DLD1 (cell line): Measurements from ENCODE around the gene SLC9A3.

Source experiments
- in situ Hi-C: cut with HindIII; loops from 2 replicates; pipeline ENCODE4 v1.10.0; 2017; ENCODE audit warnings: low sequenced_read_pairs

Gene SLC9A3

DNA sequence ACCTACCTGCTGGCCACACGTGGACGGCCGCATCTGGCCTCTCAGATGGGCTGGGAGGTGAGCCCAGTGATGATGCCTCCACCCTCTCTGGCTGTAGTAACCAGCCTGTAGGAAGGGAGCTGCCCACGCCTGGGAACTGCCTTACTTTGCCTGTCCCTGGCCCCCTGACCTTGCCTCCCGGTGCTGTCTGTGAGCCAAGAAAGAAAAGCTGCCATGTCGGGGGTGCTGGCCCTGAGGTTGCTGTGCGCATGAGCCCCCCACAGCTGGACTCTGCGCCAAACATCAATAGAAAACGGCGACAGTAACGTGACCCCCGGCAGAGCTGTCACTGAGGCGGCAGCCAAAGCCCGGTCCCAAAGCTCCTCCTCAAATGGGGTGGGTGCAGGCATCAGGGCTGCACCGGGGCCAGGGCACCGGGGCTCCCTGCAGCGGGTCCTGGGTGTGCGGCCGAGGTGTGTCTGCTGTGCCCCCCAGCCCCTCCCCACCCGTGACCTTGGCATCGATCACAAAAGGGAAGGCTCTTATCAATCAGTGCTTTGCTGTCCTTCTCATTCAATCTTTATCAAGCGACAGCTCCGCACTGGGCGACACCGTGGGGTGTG lies 15.3 kb upstream of the SLC9A3 start:
- in situ Hi-C loops: no loop called here

GRCh38 chr5:538801-539468 lies 14.7 kb upstream of the SLC9A3 start:
- in situ Hi-C loops: no loop called here

- in situ Hi-C loops: no loop called here
Measured at GRCh38 chr5:538271-538771, 14.1 kb upstream of the SLC9A3 start.

- in situ Hi-C loops: no loop called here
Measured at GRCh38 chr5:537621-538071, 13.4 kb upstream of the SLC9A3 start.

GRCh38 chr5:537098-537497 lies 12.8 kb upstream of the SLC9A3 start:
- in situ Hi-C loops: no loop called here

GRCh38 chr5:535846-536698 lies 11.8 kb upstream of the SLC9A3 start:
- in situ Hi-C loops: no loop called here

DNA sequence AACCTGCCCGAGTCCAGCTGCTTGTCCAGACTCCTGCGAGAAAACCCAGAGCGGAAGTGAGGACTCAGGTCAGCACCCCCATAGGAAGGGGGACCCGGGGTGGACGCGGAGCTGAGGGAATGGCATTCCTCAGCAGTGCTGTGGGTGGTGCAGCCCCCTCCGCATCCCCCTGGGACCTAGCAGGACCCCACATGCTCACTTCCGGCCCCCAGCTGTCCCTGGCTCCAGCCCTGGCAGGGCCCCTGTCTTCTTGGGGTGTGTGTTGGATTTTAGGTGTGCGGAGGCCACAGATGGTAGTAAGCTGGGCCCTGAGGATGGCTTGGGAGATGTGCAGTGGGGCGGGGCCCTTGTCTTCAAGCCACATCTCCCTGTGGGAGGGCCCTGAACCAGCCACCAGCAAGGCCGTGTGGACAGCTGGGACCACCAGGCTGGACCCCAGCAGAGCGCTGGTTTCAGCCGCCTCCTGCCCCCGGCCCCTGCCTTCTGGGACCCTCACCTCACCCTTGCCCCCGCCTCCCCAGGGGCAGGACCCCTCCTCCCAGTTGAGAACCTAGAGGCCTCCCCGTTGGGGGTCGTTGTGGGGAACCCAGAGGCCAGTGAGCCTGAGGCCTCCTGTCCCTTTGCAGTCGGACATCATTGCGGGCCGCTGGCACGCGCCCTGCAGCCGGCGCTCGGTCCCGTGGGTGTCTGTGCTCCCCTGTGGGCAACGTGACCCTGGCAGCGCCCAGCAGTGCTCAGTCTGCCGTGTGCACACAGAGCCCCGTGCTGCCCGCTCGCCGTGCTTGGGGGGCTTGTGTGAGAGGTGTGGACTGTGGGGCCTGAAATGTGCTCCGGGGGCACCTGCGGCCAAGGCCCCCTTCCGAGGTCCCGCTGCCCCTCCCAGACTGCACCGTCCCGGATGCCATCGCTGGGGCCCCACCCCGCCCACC lies 10.8 kb upstream of the SLC9A3 start:
- in situ Hi-C loops: no loop called here

DNA sequence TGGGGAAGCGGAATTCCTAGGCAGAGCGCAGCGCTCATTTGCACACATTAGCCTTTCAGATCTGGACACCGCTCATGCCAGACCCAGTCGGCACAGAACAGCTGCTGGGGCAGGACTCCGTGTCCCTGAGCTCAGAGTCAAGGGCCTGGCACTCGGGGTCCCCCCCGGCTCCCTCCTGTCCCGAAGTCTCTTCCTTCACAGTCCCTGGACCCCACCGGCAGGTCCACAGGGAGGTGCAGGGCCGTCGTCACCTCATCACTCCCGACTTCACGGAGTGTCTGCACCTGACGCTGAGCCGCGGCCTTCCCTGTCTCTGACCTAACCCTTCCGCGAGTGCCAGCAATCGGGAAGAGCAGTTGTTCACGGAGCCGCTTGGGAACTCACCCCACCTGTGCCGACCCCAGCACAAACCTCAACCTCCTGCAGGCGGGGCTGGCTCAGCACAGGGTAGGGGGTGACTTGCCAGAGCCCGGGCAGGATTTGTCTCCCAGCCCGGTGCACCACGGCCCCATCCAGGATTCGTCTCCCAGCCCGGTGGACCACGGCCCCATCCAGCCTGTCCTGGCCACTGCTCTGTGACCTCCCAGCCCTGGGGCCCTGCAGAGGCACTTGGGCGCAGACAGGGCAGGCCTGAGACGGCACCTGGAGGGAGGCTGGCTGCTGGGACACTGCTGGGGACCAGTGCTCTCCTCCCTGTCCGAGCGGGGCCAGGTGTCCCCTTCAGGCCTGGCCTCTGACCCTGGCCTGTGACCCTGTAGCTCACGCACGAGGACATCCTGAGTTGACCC lies 9.9 kb upstream of the SLC9A3 start:
- in situ Hi-C loops: no loop called here

DNA sequence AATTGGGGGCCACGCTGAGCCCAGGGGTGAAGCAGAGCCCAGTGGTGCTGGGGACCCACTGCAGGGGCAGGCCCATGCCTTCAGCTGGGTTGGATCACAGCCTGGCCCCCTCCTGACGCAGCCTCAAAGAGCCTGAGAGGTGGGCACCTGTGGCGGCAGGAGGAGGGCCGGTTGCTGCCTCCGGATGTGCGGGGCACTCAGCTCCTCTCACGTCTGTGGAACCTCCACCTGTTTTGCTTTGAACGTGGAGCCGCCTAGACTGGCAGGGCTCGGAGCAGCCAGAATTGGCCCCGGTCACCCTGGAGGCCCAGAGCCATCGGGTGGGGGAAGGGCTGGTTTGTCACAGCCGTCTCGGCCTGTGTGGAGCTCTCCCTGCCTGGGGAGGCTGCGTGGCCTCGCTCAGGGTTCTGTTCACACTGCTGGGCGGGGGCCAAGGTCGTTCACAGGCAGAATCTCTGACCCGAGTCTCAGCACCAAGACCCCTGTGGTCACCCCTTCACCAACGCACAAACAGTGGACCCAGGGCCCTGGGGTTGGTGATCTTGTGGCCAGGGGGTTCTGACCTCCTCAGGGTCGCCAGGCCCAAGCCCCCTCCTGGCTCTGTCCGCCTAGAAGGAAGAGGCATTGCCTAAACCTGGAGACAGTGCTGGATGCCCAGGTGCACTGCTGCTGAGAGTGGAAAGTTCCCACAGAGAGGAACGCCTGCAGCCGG lies 9.2 kb upstream of the SLC9A3 start:
- in situ Hi-C loops: no loop called here

DNA sequence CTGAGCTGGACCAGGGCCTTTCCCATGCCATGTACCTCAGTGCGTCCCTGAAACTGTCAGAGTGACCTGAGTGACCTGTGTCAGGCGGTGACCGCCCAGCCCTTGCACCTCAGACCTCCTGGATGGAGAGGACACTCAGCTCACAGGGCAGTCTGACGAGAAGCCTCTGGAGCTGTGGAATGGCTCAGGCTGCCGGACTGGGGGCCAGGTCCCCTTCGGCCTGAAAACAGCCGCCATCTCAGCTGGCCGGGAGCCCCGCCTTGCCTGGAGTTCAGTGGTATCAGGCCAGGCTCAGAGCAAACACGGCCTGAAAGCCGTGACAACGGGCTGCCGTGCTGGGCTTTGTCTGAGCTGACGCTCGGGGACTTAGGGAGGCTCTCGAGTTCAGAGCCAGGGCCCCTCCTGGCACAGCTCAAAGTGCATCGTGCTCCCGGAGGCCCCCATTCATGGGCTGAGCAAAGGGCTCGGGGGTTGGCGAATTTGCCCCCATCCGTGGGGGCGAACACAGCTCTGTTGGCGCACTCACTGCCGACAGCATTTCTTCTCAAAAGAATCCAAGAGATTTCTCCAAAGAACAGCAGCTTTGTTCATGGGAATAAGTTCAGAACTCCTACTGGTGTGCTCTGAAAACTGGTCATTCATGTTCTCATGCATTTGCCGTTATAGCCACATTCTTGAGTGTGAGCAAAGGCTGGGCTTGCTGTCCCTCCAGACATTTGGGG lies 8.4 kb upstream of the SLC9A3 start:
- in situ Hi-C loops: no loop called here

GRCh38 chr5:531749-532315 lies 7.6 kb upstream of the SLC9A3 start:
- in situ Hi-C loops: no loop called here

- in situ Hi-C loops: no loop called here
Measured at GRCh38 chr5:531101-531748, 7.0 kb upstream of the SLC9A3 start.

GRCh38 chr5:530001-530955 lies 6.0 kb upstream of the SLC9A3 start:
- in situ Hi-C loops: no loop called here

DNA sequence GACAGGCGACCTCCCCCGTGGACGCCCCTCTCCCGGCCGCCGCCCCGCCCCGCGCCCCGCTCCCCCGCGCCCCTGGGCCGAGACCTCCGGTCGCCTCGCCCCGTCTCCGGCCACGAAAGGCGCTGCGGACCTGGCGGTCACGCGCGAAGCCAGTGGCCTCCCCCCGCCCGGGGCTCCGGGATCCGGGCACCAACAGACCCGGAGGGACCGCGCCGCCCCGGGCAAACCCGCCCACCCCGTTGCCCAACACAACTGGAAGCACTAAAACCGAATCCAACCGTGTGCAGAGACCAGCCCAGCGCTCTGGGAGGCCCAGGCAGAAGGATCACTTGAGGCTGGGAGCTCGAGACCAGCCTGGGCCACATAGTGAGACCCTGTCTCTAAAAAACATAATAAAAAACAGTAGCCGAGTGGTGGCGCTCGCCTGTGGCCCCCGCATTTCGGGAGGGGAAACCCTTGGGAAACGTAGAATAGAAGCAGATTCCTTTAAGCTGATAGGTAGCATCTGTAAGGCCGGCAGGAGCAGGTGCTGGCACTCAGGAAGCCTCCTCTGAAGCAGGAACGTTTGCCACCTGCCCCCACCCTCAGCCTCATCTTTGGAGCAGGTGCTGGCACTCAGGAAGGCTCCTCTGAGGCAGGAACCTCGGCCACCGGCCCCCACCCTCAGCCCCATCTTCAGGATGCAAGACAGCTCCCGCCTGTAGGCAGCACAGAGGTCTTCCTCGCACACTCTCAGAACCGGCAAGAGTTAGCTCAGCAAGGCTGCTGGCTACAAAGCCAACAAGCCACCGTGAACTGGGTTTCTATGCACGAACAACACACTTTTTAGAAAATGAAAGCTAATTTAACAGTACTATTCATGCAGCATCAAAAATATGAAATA lies 4.6 kb upstream of the SLC9A3 start:
- in situ Hi-C loops: no loop called here
